GM18861 (cell line): ENCODE results near the gene LRRC8B.
"Not testable (repeated sequence)": the region's sequence is repeated elsewhere in the genome, so short reads cannot be mapped to it uniquely, and the experiment has no call there.

Source experiments
- ATAC-seq: cut with Tn5 transposase; IDR thresholded peaks from one replicate; pipeline ENCODE4 v1.9.1; 2021; ENCODE audit not compliant: unreplicated experiment

Gene LRRC8B

DNA sequence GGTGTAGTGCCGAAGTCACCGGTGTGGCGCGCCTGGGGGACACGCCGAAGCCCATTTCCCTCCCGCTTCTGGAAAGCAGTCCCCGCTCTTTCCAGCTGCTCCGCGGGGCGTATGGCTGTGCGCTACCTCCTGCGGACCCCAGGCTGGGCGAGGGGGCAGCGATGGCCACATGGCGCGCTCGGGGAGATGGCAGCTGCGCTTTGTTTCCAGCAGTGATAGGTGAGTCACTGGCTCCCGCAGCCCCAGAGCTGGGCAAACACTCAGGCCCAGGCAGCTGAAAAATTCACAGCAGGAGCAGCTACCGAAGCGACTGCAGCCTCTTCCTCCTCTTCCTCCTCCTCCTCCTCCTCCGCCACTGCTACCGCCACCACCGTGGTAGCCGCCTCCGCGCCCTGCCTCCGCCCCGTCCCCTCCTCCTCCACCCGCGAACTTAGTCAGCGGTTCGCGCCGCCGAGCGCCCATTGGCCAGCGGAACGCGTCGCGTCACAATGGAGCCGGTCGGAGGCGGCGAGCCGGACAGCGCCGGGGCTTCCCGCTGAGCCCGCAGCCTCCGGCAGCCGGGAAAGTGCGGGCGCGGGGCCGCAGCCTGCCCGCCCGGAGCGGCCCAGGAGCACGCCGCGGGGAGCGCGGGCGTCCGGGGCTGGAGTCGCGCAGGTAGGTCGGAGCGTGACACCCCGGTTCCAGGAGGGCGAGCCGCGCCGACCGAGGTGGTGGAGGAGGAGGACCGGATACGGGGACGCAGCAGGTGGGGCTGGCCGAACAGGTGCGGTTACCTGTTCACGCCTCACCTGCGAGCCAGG, at the start of gene LRRC8B:
LRRC8B (plus strand) TSS at position 461 of the 800 bp plus-strand sequence. CDS start 57,822 bp downstream, outside the sequence.
- ATAC-seq: peak; percentile 77

GRCh38 chr1:89475269-89475668, 49.4 kb upstream of the LRRC8B start:
- ATAC-seq: no peak

GRCh38 chr1:89476072-89476471, 48.6 kb upstream of the LRRC8B start:
- ATAC-seq: no peak

DNA sequence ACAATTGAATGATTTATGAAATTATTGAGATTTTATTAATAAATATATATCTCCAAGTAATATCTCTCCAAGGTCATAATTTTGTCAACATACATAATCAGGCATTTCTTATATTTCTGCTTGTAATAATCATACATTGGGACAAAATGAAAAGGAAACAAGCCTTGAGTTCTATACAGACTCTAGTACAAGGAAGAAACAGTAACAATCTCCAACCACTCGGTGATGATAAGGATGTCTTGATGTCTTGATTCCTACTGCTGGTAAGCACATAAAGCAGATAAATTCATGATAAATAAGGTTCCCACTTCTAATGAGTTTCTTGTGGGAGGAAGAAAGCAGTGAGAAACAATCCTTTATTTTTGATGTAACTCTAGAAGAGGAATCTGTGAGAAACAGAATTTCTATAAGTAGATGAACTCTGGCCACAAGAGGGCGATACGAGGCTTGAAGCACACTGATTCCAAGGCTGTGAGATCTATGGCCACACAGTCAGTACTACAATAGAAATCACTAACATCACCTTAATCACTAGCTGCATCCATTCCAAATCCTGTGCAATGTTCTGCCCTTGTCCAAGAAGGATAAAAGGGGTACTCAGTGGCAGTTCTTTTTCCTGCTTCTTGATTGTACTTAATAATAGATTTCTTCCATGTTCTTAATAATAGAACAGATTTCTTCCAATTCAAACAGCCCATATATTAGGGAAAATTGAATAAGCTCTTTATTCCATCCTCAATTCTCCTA, 41.4 kb upstream of the LRRC8B start:
- no peak for ATAC-seq

DNA sequence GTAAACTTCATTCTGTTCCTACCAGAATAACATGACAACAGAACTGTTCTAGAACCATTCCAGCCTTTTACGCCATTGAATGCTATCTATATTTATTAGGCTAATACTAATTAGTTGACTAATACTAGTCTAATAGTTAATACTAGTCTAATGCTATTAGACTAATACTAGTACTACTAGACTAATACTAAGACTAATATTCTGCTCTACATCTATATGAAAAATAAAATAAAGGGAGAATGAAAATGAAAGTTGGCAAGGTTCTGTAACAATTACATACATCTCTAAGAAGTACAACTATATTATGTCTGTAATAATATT, 40.9 kb upstream of the LRRC8B start:
- ATAC-seq: no peak

DNA sequence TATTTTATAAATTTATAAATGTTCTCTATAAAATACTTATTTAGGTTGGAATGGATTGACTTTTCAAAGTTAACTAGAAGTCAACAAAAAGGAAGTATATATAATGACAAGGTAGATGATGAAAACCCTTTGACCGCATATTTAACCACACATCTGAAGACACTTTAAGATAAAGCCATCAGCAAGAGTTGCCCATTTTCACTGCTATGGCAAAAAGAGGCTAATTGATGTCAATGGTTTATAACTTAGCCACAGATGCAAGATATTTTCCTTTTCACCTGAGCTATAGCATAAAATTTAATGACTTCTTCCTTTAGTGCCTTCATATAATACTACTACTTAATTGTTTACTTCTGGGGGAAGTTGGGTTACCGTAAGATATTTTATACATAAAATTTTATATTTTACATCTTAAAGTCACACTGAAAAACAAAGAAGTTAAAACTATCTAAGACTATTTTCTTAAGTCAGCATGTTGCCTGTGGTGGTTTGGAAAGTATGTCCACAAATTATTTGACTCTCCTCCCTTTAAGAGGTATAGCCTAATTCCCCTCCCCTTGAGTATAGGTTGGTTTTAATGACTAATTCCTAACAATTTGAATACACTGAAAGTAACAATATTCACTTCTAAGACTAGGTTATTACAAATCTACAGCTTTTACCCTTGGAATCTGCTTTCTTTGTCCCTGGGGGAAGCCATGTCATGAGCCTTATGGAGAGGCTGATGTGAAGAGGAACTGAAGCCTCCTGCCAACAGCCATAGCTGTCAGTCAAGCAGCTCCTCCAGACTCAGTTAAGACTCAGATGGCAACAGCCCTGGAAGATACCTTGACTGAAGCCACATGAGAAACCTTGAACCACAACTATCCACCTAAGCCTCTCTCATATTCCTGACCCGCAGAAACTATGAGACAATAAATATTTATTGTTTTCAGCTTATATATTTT, 40.3 kb upstream of the LRRC8B start:
- ATAC-seq: no peak

DNA sequence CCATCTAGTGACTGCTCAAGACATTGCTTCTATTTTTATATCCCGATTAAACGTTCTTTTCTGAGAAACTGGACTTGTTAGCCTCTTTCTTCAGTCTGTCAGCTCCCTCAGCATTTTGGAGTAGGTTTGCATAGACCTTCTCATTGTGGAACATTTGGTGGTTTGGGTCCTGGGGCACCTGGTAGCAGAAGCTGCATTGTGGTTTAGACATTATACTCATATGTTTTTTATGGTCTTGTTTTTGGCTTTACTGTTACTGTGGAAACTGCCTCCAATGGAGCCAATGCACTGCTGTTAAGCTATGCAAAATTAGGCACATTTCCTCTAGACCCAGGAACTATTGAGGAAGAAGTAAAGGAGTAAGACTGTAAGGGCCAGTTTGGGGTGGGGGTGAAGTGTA, 36.7 kb upstream of the LRRC8B start:
- no peak for ATAC-seq

GRCh38 chr1:89489047-89489729, 35.4 kb upstream of the LRRC8B start:
- ATAC-seq: no peak

DNA sequence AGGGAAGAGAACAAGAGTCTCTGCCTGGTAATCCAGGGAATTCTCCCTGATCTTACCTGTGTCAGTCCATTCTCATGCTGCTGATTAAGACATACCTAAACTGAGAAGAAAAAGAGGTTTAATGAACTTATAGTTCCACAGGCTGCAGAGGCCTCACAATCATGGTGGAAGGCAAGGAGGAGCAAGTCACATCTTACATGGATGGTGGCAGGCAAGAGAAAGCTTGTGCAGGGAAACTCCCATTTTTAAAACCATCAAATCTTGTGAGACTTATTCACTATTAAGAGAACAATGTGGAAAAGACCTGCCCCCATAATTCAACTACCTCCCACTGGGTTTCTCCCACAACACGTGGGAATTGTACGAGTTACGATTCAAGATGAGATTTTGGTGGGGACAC, 34.2 kb upstream of the LRRC8B start:
- ATAC-seq: no peak

DNA sequence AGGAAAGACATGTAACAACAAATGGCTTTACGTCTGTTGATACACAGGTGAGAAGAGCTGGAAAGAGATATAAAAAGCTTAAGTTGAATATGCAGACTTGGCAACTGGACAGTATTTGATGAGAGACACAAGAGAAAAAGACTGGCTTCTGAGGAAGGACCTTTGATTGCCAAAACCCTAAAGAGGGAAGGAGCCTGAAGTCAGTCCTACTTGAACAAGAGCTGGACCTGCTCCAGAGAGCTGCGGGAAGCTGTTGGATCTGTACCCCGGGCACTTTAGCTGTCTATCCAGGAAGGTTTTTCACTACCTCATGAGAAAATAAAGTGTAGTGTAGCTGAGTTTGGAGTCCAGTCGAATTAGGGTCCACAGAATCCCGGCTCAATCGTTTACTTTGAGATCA, 25.3 kb upstream of the LRRC8B start:
- no peak for ATAC-seq

DNA sequence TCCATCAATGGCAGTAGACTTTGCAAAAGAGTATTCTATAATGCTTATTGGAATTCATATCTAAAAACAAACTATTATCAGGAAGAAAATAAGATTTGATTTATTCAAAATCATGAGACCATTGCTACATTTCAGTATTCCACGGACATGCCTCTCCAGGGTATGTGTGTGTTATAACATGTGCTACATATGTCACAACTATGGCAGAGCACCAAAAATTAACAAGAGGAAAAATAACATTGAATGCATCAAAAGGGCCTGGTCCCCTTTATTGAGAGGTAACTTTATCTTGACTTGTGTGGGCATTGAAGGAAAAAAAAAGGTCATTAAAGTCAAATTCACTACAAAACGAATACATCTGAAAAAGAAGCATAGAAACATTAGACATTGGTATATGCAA, 22.6 kb upstream of the LRRC8B start:
- ATAC-seq: no peak

- ATAC-seq: no peak
Observed at GRCh38 chr1:89502895-89503294, 21.7 kb upstream of the LRRC8B start.

GRCh38 chr1:89503690-89504089, 20.9 kb upstream of the LRRC8B start:
- ATAC-seq: no peak

- not testable (repeated sequence) for ATAC-seq
Observed at GRCh38 chr1:89510061-89510460, 14.6 kb upstream of the LRRC8B start.

- ATAC-seq: no peak
Observed at GRCh38 chr1:89512996-89513720, 11.5 kb upstream of the LRRC8B start.

GRCh38 chr1:89516055-89516454, 8.6 kb upstream of the LRRC8B start:
- ATAC-seq: no peak

GRCh38 chr1:89518221-89518631, 6.4 kb upstream of the LRRC8B start:
- ATAC-seq: no peak

DNA sequence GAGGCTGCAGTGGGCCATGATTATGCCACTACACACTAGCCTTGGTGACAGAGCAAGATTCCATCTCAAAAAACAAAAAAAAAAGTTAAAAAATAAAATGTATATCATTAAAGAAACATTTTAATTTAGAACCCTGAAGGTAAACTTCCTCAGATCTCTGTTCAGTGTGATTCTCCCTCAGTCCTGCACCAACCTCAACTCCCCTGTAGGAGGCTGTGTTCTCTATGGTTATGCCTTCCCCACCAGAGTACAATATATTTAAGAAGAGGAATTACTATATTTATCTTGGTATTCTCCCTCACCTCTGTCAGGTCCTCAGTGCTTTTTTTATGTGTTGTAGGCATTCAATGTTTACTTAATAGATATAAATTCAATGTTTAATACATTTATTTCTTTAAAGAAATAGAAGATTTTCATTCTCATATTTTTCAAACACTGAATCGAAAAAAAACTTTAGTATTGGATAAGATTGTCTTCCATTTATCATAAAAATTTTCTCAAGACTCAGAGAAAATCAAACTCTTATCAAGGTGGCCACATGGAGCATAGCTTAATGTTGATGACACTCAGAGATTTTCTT, 4.8 kb upstream of the LRRC8B start:
- no peak for ATAC-seq

DNA sequence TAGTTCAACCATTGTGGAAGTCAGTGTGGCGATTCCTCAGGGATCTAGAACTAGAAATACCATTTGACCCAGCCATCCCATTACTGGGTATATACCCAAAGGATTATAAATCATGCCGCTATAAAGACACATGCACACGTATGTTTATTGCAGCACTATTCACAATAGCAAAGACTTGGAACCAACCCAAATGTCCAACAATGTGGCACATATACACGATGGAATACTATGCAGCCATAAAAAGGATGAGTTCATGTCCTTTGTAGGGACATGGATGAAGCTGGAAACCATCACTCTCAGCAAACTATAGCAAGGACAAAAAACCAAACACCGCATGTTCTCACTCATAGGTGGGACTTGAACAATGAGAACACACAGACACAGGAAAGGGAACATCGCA, 2.7 kb upstream of the LRRC8B start:
- ATAC-seq: not testable (repeated sequence)
